Left ventricle myocardium inferior (tissue), 1 donor: ENCODE results near the gene ST3GAL3. TPM values are rescaled to one million over a fixed set of nuclear protein-coding genes. Genes with fewer than 3 reads are reported as not detected.

Experiments used
- DNase-seq: peaks from one replicate; pipeline ENCODE4 v3.0.0-alpha.2; 2020
- H3K27ac ChIP-seq: fragments of 200-600 bp; replicated peaks from 2 replicates; pipeline ENCODE4 v1.8.0; 2021
- H3K27me3 ChIP-seq: fragments of 200-600 bp; 2 replicates; pipeline ENCODE4 v1.8.0; 2021; ENCODE audit warnings: low read depth
- H3K36me3 ChIP-seq: fragments of 200-600 bp; 2 replicates; pipeline ENCODE4 v1.8.0; 2021
- H3K4me1 ChIP-seq: fragments of 200-600 bp; 2 replicates; pipeline ENCODE4 v1.8.0; 2021
- H3K4me3 ChIP-seq: fragments of 200-600 bp; 2 replicates; pipeline ENCODE4 v1.8.0; 2021; ENCODE audit warnings: mild to moderate bottlenecking, moderate library complexity
- H3K9me3 ChIP-seq: fragments of 200-600 bp; replicated peaks from 2 replicates; pipeline ENCODE4 v1.8.0; 2021
- intact Hi-C: fragments of 100-400 bp; cut with micrococcal nuclease; formaldehyde crosslinking; loops from one replicate; pipeline ENCODE4 v1.11.0; 2022
- long read RNA-seq: library from polyadenylated mRNA; unstranded; transcript quantifications from one replicate; pipeline ENCODE4 v2.0.0, GENCODE V29; 2021
- total RNA-seq: library from RNA; stranded (reverse); fragmentation: NEBNext Ultra II Directional; extraction: Animal tissue kit (Norgen Biotek cat#: 25700); gene quantifications from one replicate; pipeline ENCODE4 v1.2.1, GENCODE V29; 2021
- TF ChIP-seq, protein P1 (sequence below): fragments of 200-600 bp; IDR thresholded peaks from 2 replicates; pipeline ENCODE4 v1.8.0; 2021; ENCODE audit warnings: antibody characterized with exemption, mild to moderate bottlenecking, borderline replicate concordance
- donor health status: DM: no; HTN: yes; CAD: no; lungs with severe emphysema.

Gene ST3GAL3, protein sequence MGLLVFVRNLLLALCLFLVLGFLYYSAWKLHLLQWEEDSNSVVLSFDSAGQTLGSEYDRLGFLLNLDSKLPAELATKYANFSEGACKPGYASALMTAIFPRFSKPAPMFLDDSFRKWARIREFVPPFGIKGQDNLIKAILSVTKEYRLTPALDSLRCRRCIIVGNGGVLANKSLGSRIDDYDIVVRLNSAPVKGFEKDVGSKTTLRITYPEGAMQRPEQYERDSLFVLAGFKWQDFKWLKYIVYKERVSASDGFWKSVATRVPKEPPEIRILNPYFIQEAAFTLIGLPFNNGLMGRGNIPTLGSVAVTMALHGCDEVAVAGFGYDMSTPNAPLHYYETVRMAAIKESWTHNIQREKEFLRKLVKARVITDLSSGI
- total RNA-seq = 29.9 TPM
- long read RNA-seq, transcript ST3GAL3-205 (12 exons, 2,299 nt) = major isoform, 38 of 79 reads
- long read RNA-seq, transcript ST3GAL3-209 (11 exons, 2,212 nt) = minor isoform, 12 of 79 reads
- long read RNA-seq, partial matches to known transcripts = 1 of 79 reads
- long read RNA-seq, other reads (novel, unspliced or antisense) = 19 of 79 reads

DNA sequence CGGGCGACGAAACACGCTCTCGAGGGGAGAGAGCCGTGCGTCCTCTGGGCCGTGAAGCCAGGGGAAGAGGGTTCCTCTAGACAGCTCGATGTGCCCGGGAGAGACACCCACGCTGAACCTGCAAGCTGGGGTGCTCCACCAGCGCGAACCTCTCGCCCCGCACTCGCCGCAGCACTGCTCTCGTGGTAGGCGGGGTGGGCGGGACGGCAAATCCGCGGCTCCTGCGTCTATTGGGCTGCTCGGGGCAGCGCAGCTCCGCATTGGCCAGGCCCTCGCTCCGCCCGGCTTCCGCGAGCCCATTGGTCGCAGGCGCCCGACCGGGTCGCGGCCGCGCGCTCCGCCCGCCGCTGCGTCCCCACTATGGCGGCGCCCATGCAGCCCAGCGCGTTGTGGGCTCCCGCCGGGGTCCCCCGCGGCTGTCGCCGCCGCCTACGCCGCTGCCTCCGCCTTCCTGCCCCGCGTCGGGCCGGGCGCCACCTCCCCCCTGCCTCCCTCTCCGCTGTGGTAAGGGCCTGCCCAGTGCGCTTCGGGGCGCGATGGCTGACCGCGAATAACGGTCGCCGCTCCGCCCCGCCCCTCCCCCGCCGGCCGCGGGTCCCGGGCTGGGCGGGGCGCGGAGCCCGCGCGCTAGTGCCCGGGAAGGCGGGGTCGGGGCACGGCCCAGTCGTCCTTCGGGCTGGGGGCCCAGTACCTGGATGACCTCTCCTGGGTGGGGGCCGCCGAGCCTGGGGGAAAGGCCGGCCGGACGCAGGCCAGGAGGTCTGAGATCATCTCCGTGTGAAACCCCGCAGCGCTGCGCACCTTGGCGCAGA lies at the start of gene ST3GAL3:
Gene ST3GAL3 (plus strand): TSS at position 347 of the 812 bp plus-strand sequence. CDS start 28,727 bp downstream, outside the sequence.
- no peaks in the 10 kb centered on the region for H3K9me3 ChIP-seq
- peaks cover 38% of the 10 kb centered on the region for H3K36me3 ChIP-seq
- TF ChIP-seq, protein P1, sequence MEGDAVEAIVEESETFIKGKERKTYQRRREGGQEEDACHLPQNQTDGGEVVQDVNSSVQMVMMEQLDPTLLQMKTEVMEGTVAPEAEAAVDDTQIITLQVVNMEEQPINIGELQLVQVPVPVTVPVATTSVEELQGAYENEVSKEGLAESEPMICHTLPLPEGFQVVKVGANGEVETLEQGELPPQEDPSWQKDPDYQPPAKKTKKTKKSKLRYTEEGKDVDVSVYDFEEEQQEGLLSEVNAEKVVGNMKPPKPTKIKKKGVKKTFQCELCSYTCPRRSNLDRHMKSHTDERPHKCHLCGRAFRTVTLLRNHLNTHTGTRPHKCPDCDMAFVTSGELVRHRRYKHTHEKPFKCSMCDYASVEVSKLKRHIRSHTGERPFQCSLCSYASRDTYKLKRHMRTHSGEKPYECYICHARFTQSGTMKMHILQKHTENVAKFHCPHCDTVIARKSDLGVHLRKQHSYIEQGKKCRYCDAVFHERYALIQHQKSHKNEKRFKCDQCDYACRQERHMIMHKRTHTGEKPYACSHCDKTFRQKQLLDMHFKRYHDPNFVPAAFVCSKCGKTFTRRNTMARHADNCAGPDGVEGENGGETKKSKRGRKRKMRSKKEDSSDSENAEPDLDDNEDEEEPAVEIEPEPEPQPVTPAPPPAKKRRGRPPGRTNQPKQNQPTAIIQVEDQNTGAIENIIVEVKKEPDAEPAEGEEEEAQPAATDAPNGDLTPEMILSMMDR = no peak
- H3K27ac ChIP-seq = peak within 1 kb of the TSS; percentile 90
- peak; percentile 94 for DNase-seq
- intact Hi-C loops = no loop called here
- H3K4me1 ChIP-seq = peaks cover 27% of the 10 kb centered on the region
- H3K27me3 ChIP-seq = no peaks in the 10 kb centered on the region
- peak within 1 kb of the TSS; percentile 95 for H3K4me3 ChIP-seq

DNA sequence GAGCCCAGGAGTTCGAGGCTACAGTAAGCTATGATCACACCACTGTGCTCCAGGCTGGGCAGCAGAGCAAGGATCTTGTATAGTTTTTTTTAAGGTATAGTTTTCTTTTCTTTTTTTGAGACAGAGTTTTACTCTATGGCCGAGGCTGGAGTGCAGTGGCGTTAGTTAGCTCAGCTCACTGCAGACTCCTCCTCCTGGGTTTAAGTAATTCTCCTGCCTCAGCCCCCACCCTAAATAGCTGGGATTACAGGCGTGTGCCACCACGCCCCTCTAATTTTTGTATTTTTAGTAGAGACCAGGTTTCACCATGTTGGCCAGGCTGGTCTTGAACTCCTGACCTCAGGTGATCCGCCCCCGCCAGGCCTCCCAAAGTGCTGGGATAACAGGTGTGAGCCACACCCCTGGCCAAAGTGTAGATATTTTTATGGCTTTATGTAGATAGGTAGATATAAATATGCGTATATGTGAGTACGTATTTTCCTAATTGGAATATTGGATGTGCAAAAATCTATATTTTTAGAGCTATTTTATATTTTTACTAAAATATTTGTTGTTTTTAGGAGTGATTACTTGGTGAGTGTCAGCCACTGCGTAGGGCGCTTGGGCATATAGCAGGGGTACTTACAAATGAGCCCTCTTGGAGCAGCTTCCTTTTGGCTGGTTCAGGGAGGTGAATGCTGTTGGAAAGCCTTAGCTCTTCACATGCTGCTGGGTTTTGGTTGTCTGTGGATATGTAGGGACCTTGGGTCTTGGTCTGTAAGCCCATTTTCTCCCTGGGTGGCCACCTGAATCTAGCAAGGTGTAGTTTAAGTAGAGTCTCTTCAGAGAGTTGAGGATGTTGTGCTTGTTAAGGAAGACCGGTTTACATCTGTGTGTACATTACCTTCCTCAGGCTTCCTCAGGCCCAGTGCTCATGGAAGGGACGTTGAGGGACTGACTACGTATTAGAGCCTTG lies 47.8 kb upstream of the ST3GAL3 start:
- no peak for DNase-seq
- Histone ChIP-seq H3K9me3 (no peaks in the 10 kb centered on the region), H3K4me1 (no peaks in the 10 kb centered on the region), H3K27ac (no peak overlapping the region), H3K27me3 (no peaks in the 10 kb centered on the region), H3K36me3 (peaks cover 98% of the 10 kb centered on the region), H3K4me3 (no peak overlapping the region)
- intact Hi-C loops = no loop called here
- TF ChIP-seq, protein P1 = no peak

DNA sequence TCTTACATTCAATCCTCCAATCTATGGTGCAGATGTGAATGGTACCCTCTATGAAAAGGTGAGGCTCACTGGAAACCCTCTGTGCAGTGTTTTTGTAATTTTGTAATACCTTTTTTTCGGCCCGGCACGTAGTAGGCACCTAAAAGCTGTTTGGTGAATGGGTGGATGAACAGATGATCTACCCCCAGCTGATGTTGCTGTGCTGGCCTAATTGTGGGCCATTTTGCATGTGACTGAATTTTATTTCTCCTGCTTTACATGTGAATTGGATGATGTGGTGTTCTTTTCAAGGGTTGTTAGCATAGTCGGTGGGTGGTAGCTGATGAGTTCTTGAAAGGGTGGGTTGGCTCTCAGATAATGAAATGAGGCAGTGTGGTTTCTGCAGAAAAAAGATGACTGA lies 47.0 kb upstream of the ST3GAL3 start:
- no peaks in the 10 kb centered on the region for H3K27me3 ChIP-seq
- intact Hi-C loops = no loop called here
- TF ChIP-seq, protein P1 = no peak
- peaks cover 100% of the 10 kb centered on the region for H3K36me3 ChIP-seq
- no peaks in the 10 kb centered on the region for H3K4me1 ChIP-seq
- no peaks in the 10 kb centered on the region for H3K9me3 ChIP-seq
- no peak overlapping the region for H3K27ac ChIP-seq
- H3K4me3 ChIP-seq = no peak overlapping the region
- no peak for DNase-seq

DNA sequence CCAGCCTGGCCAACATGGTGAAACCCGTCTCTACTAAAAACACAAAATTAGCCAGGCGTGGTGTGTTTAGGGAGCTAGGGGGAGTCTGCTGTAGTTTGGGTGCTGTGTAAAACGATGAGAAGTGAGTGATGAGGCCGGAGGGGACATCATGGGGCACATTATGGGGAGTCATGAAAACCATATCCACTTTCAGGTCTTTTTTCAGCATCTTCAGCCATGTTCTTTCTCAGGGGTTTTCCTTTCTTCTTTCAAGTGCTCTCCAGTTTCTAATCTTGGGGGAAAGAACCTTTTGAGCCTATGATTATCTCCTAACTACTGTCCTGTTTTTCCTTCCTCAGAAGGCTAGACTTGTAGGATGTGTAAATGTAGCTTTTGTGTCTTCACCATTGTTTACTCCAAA lies 43.0 kb upstream of the ST3GAL3 start:
- intact Hi-C loops = no loop called here
- Histone ChIP-seq H3K36me3 (peaks cover 100% of the 10 kb centered on the region), H3K9me3 (no peaks in the 10 kb centered on the region), H3K4me3 (no peak overlapping the region), H3K27me3 (no peaks in the 10 kb centered on the region), H3K27ac (no peak overlapping the region), H3K4me1 (no peaks in the 10 kb centered on the region)
- DNase-seq = no peak
- TF ChIP-seq, protein P1 = no peak

DNA sequence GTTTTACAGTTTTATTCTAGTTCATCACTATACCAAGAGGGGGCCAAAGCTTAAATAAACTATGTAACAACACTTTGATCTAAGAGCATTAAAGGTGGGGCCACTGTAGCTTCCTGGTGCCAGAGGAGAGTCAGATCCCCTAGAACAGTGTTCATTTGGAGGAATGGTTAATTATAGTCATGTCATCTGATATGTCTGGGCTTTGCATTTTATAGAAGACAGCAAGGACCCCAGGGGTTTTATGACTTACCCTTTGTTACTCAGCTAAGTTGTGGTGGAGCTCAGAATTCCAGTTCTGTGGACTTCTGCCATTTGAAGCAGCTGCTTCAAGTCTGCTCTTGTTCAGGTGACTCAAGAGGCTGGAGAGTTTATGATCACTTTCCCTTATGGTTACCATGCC lies 40.7 kb upstream of the ST3GAL3 start:
- no peaks in the 10 kb centered on the region for H3K9me3 ChIP-seq
- H3K27ac ChIP-seq = no peak overlapping the region
- no peaks in the 10 kb centered on the region for H3K27me3 ChIP-seq
- no peak overlapping the region for H3K4me3 ChIP-seq
- H3K4me1 ChIP-seq = peaks cover 10% of the 10 kb centered on the region
- intact Hi-C loops = no loop called here
- TF ChIP-seq, protein P1 = no peak
- peaks cover 100% of the 10 kb centered on the region for H3K36me3 ChIP-seq
- no peak for DNase-seq
